ENCODE data around the gene DPH7. TPM values are rescaled to one million over a fixed set of nuclear protein-coding genes. Genes with fewer than 3 reads are reported as not detected.
A peak's percentile ranks its signal among the peaks of the same experiment; 100 is the strongest.

DPH7 gene
- total RNA-seq, 1 experiment from 2014 or later: 54.4 TPM

DNA sequence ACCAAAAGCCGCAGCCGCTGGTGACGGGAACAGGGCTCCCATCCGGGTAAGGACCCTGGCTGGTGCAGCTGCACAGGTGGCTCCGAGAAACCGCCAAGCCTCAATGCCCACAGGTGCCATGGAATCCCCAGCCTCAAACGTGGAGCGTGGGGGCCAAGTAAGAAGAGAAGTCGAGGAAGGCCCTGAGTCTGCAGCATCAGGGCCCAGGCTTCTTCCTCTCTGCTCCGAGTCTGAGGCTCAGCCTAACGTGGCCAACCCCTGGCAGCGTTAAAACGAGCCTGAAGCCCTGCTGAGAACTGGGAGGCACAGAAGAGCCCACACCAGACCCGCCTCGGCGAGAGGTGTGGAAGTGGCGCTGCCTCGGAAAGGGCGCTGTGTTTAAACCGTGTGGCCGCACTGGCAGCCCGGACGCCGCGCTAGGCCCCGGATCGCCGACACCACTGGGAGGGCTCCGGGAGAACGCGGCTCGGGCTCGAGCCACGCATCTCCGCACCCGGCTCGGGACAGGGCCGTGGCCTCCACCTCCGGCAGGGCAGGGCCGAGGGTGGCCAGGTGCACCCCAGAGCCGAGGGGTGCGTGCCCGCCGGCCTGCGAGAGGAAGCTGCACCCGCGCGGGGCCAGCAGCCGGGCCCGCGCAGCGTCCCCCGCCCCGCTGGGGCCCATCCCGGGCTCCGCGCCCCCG, 10.9 kb upstream of the DPH7 start (continued):
- TF ChIP-seq, protein P1, sequence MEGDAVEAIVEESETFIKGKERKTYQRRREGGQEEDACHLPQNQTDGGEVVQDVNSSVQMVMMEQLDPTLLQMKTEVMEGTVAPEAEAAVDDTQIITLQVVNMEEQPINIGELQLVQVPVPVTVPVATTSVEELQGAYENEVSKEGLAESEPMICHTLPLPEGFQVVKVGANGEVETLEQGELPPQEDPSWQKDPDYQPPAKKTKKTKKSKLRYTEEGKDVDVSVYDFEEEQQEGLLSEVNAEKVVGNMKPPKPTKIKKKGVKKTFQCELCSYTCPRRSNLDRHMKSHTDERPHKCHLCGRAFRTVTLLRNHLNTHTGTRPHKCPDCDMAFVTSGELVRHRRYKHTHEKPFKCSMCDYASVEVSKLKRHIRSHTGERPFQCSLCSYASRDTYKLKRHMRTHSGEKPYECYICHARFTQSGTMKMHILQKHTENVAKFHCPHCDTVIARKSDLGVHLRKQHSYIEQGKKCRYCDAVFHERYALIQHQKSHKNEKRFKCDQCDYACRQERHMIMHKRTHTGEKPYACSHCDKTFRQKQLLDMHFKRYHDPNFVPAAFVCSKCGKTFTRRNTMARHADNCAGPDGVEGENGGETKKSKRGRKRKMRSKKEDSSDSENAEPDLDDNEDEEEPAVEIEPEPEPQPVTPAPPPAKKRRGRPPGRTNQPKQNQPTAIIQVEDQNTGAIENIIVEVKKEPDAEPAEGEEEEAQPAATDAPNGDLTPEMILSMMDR (IDR thresholded peaks at IDR 0.05 in 2 of 3, conservative IDR thresholded peaks at IDR 0.05 in 1 of 3; ENCODE audit: borderline replicate concordance in 1 of 3, insufficient read depth in 1 of 3, low read depth in 2 of 3, low read length in 2 of 3): no peak
- TF ChIP-seq ELF1 (IDR thresholded peaks at IDR 0.05; ENCODE audit: borderline replicate concordance, low read depth) (no peak), CEBPB (IDR thresholded peaks at IDR 0.05; ENCODE audit: low read depth) (no peak), RAD21 (IDR thresholded peaks at IDR 0.05; ENCODE audit: low read depth) (no peak), EZH2 (IDR thresholded peaks at IDR 0.05) (no peak), CBX3 (IDR thresholded peaks at IDR 0.05; ENCODE audit: low read depth) (no peak), ZFX (IDR thresholded peaks at IDR 0.05) (no peak; the same call in 1 of the 2 replicates), SRF (IDR thresholded peaks at IDR 0.05; ENCODE audit: low read depth) (no peak)

DNA sequence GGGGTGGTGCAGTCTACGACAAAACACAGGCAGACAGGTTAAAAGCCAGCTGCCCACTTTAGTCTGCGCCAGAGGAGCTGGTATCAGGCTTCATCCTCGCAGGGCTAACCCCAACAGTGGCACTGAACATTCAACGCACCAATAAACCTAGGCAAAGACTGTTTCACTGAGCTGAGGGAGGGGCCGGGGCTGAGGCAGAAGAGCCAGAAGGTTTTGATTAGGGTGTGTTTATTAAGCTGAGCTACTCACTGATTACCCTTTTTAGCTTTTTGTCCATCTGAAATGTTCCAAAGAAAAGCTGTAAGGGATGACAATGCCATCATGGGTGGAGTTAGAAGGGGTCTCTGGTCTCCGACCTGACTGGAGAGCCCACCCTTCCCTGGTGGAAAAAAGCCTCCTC, 10.2 kb upstream of the DPH7 start:
- peaks cover 59% of the 10 kb centered on the region for H3K79me2 ChIP-seq (ENCODE audit: insufficient read depth, low read length)
- H3K4me1 ChIP-seq (ENCODE audit: control insufficient read depth in 1 of 2, insufficient read depth in 2 of 2, low read length in 2 of 2): peaks cover 11 to 20% of the 10 kb centered on the region in 2 experiments; a peak in 2 of 4 replicates
- H3K4me3 ChIP-seq (replicated peaks in 1 of 2; ENCODE audit: low read depth in 1 of 2, low read length in 2 of 2): peak overlapping the region; percentile 80 to 91
- H3K27me3 ChIP-seq (ENCODE audit: insufficient read depth, low read length): no peaks in the 10 kb centered on the region
- ChIA-PET RAD21 (ENCODE audit: low non-redundant PET in 1 of 2, low total read pairs in 2 of 2, uncharacterized antibody in 2 of 2, unreplicated experiment in 2 of 2) (no interaction called here), CTCF (no interaction called here), POLR2A (no interaction called here)
- peak overlapping the region; percentile 94 for H3K9ac ChIP-seq (ENCODE audit: low read length)
- no peak overlapping the region for H2AFZ ChIP-seq (ENCODE audit: low read depth, low read length, poor library complexity, severe bottlenecking)
- H3K4me2 ChIP-seq (ENCODE audit: low read length): peak overlapping the region; percentile 83
- H3K27ac ChIP-seq (ENCODE audit: low read depth, low read length): peak overlapping the region; percentile 75; the same call in 1 of the 2 replicates
- peaks cover 27 to 45% of the 10 kb centered on the region in 2 experiments; a peak in 3 of 4 replicates for H3K36me3 ChIP-seq (ENCODE audit: control insufficient read depth in 1 of 2, insufficient read depth in 2 of 2, low read length in 2 of 2)
- BruUV-seq (replicated peaks): TSS peak; percentile 52
- no peaks in the 10 kb centered on the region for H3K9me2 ChIP-seq (ENCODE audit: insufficient read depth)
- TF ChIP-seq, protein P1 (IDR thresholded peaks at IDR 0.05 in 2 of 3, conservative IDR thresholded peaks at IDR 0.05 in 1 of 3; ENCODE audit: borderline replicate concordance in 1 of 3, insufficient read depth in 1 of 3, low read depth in 2 of 3, low read length in 2 of 3): no peak
- TF ChIP-seq, protein P2, sequence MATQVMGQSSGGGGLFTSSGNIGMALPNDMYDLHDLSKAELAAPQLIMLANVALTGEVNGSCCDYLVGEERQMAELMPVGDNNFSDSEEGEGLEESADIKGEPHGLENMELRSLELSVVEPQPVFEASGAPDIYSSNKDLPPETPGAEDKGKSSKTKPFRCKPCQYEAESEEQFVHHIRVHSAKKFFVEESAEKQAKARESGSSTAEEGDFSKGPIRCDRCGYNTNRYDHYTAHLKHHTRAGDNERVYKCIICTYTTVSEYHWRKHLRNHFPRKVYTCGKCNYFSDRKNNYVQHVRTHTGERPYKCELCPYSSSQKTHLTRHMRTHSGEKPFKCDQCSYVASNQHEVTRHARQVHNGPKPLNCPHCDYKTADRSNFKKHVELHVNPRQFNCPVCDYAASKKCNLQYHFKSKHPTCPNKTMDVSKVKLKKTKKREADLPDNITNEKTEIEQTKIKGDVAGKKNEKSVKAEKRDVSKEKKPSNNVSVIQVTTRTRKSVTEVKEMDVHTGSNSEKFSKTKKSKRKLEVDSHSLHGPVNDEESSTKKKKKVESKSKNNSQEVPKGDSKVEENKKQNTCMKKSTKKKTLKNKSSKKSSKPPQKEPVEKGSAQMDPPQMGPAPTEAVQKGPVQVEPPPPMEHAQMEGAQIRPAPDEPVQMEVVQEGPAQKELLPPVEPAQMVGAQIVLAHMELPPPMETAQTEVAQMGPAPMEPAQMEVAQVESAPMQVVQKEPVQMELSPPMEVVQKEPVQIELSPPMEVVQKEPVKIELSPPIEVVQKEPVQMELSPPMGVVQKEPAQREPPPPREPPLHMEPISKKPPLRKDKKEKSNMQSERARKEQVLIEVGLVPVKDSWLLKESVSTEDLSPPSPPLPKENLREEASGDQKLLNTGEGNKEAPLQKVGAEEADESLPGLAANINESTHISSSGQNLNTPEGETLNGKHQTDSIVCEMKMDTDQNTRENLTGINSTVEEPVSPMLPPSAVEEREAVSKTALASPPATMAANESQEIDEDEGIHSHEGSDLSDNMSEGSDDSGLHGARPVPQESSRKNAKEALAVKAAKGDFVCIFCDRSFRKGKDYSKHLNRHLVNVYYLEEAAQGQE (IDR thresholded peaks at IDR 0.05; ENCODE audit: low read depth): no peak
- intact Hi-C loops (cut with micrococcal nuclease): no loop called here
- no peak for DNase-seq (ENCODE audit: low read depth, low spot score)
- no peaks in the 10 kb centered on the region for H4K20me1 ChIP-seq (ENCODE audit: insufficient read depth)
- ATAC-seq: no peak
- no peaks in the 10 kb centered on the region for H3K9me3 ChIP-seq (ENCODE audit: control insufficient read depth in 1 of 2, insufficient read depth in 1 of 2, low read depth in 1 of 2, low read length in 2 of 2)

Measured in HCT116 (cell line).